OCI-M2 (cell line): ENCODE measurements around the gene SAMD4A.
"Not testable (repeated sequence)": the region's sequence is repeated elsewhere in the genome, so short reads cannot be mapped to it uniquely, and the experiment has no call there.

Experiments
- DNase-seq: peaks from one replicate; lab custom pipeline; 2025; ENCODE audit not compliant: unreplicated experiment; lab: John Stamatoyannopoulos, UW

SAMD4A gene

DNA sequence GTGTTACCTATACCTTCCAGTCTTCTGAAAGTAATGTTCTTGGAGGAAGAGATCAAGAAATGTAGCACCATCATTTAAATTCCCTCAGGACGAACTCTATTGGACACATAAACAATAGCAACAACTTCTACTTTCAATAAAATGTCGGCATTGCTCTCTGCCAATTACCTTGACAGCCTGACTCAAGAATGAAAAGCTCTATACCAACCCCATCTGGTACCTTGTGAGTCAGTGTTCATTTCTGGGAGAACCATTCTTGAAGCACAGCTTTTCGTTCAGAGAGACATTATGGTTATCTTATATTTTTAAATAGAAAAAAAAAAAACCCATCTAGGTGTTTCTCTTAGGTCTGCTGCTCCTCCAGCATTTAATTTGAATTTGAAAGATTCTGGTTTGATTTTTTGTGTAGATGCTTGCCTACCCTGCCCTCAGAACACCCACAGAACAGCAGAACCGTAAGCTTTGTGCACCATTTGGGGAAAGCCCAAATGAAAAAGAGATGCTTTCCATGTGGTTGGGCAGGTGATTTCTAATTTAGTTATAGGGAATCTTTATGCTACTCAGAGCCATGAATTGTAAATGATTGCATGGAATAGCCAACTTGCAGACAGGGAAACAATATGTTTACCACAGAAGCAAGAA is 156.0 kb downstream of the SAMD4A start:
- no peak for DNase-seq

DNA sequence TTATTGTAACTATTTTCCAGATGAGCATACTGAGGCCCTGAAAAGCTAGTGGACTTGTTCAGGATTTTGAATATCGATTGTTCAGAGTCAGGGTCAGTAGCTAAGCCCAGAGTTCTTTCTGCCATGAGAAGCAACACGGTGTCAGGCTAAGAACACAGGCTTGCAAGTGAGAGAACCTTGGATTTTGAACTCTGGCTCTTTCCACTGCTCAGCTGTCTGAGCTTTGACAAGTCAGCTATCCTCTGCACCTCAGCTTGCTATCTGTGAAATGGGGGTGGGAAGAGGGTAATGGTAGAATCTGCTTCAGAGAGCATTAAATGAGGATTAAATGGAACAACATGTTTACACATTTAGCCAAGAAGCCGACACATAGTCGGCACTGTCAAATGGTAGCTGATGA is 157.2 kb downstream of the SAMD4A start:
- no peak for DNase-seq

DNA sequence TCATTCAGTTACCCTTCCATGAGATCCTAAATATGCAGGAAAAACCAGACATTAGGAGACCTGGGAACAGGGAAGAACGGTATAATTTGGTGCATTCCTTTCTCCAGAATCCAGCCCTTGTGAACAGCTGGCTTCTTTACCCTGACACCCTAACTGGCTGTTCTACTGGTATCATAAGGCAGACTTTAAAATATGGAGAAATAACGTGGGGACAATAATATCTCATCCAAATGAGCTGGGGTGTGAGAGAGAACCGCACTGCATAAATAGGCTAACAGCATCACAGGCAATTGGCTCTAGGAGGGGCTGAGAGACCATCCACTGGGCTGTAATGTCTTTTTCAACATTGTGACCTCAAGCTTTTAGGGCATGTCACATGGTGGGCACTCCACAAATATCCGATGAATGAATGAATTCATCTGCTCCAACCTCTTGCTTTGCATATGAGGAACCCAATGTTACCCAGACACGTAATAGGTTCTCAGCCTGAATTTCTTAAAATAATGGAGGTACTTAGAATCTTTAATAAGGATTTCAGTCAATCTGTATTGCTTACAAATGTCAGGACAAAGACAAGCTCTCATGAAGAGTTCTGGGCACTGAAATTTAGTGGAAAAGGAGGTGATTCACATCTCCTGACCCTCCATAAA is 157.9 kb downstream of the SAMD4A start:
- no peak for DNase-seq

DNA sequence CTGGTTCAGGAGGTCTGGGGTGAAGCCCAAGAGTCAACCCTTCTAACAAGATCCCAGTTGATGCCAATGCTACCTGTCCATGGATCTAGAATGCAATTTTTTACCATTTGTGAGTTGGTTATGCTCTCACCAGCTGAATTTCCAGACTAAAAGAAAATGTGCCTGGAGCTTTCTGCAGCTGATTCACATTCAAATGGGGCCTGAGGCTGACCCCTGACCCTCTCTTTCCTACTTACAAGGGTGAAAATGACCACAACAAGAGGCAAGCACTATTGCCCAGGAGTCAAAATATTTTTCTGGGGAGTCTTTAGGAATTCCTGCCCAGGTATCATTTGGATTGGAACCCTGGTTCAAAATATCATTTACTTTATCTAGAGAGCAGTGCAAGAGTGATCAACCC is 159.1 kb downstream of the SAMD4A start:
- DNase-seq: no peak

DNA sequence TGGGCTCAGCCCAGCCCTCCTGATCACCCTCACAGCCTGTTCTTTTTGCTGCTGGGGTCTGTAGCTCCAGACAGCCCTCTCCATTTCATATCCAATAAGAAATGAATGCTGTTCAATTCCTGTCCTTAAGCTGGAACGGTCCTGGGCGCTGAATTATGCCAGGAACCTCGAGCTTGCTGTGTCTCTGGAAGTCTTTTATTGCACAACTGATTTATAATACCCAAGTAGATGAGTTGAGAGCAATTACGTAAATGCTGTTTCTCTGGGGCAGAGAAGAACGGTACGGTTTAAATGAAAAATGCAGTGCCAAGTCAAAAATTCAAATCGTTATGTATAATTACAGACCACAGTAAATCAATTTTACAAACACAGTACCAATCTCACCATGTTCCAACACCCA is 161.0 kb downstream of the SAMD4A start:
- DNase-seq: no peak

DNA sequence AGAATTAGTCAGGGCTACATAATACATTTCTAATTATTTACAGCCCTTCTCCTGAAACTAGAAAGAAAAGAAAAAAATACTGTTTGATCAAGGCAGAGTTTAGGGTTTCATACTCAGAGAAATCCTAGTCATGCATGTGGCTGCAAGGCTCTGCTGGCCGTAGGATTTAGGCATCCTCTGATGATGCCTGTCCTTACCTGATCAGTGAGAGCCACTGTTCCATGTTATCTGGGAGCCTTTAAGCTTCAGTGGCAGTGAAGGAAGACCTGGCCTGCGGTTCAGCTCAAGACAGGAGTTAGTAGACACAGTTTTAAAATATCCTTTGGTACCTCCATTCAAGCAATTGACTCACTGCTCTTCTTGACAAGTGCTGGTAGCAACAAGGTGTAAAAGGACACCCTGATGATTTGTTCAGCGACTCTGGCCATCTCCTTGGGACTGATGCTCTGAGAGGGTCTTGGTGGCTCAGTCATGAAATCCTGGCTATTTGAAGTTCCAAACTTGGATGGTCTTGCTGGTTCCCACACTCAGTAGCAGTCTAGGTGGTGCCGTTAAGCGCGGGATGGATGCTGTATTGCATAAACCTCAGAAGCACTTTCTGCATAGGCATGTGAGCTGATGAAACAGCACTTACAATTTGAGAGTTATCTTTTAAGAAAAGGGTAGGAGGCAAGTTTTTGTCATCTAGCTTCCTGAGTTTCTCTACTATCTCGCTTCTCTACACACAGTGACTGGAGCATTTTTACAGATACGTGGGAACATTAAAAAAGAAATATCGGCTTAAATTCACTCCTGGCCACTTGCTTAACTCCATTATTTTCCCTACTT is 162.0 kb downstream of the SAMD4A start:
- DNase-seq: no peak

DNA sequence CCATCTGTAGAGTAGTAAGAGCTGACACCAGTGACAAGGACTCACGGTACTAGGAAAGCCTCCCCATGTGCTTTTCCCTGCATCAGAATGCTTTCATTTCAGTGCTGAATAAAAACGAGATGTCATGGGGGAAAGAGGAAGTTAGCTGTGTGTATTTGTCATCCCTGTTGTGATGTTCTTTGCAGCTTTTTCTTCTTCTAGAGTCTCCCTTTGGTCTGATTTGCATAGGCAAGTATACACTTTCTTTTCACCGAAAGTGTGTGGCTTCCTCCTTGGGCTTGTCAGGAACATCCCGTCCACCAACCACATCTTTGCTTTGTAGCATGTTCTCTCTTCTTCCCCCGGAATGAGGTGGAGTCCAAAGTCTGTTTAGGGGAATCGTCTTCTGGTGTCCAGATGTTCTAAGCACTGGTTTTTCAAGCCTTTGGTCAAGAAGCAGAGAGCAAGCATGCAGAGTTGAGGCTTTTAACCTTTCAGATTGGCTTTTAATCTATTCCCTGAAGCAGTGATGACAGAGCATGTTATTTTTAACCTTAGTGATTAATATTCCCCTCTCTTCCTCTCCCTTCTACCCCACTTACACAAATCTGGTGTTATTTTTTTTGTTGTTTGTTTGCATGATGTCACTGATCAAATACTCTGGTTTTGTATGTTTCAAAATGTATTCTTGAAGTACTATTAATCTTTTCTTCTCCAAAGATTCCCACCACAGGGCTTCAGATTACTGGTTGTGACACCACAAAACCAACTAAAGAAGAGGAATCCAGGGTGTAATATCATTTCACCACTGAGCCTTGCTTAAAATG is 163.4 kb downstream of the SAMD4A start:
- no peak for DNase-seq

DNA sequence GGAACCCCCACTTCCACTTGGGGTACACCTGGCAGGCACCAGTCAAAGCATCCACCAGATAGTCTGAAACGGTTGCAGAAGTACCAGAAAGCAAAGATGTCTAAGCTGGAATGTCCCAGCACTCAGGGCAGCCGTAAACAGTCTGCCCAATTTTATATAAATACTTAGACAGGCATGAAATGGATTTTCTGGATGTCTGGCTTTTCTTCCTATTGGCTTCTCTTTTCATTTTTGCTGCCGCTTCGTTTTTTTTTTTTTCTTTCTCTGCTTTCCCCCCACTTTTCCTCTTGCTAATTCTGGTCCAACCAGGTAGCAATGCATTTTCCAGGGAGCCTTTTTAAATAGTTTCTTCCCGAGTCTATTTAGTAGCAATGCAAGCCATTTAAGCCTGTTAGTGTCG is 168.0 kb downstream of the SAMD4A start:
- no peak for DNase-seq

DNA sequence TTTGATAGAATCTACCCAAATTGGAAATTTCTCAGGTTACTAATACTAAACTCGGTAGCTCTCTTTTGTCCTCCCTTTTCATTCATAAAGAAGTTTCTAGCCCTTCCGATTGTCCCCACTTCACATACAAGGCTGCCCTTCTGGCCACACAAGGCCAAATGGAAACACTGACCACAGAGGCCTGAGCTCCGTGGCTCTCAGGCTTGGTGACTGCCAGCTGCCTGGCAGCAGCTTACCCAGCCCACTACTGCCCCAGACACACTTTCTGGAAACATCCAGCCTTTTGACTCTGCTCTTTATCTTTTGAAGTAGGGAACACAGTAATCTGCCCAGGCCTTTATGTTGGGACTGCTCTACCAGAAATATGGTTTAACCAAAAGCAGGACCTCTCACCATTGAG is 168.5 kb downstream of the SAMD4A start:
- no peak for DNase-seq

DNA sequence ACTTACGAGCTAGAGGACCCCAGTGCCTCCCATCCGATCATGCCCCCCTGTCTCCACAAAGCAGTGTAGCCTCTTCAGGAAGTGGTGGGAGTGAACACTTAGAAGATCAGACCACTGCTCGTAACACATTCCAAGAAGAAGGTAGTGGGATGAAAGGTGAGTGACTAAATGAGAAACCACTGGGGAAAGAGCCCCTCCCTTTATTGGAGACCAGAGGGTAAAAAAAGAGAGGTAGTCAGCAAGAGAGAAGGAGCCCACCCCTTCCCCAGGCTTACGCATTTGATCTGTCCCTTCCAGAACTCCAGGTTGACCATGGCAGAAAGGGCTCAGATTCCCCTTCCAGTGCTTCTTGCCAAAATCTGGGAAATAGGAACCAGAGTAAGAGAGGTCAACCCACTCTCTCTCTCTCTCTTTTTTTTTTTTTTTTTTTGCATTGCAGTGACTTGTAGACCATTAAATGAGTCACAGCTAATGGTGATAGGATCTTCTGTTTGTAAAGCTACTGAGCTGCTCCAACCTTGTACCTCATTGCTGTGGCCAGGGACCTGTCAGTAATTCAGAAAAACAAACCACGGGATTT is 170.3 kb downstream of the SAMD4A start:
- DNase-seq: no peak

DNA sequence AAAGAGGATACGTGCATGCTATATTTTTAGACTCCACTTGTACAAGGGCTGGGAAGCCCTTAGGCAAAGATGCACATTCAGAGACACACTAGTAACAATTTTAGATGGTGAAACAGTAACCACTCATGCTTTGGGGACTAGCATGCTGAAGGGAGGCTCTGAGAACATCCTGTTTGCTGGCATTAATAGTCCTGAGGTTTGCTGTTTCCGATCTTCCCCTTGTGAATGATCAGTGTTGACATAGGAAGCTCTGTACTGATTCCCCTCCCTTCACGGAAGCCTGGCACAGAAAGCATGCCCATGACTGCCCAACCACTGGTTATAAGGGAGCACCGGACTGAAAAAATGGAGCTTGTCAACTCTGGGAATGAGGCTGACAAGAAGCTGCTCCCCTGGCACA is 171.1 kb downstream of the SAMD4A start:
- DNase-seq: no peak

DNA sequence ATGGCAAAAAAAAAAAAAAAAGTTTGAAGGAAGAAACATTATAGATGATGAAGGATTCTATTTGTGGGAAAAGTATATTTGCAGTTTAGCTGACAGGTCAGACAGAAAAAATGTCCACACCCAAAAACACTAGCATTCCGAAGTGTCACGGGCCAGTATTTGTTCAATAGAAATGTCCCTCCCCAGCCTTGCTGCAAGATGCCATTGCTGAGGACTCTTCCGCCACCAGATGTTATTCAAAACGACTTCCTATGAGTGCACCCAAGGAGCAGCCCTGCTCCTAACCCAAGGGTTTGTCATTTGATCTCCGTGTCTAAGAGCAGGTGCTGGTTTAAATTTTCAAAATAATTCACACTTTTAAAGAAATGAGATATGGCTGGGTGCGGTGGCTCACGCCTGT is 172.6 kb downstream of the SAMD4A start:
- no peak for DNase-seq

DNA sequence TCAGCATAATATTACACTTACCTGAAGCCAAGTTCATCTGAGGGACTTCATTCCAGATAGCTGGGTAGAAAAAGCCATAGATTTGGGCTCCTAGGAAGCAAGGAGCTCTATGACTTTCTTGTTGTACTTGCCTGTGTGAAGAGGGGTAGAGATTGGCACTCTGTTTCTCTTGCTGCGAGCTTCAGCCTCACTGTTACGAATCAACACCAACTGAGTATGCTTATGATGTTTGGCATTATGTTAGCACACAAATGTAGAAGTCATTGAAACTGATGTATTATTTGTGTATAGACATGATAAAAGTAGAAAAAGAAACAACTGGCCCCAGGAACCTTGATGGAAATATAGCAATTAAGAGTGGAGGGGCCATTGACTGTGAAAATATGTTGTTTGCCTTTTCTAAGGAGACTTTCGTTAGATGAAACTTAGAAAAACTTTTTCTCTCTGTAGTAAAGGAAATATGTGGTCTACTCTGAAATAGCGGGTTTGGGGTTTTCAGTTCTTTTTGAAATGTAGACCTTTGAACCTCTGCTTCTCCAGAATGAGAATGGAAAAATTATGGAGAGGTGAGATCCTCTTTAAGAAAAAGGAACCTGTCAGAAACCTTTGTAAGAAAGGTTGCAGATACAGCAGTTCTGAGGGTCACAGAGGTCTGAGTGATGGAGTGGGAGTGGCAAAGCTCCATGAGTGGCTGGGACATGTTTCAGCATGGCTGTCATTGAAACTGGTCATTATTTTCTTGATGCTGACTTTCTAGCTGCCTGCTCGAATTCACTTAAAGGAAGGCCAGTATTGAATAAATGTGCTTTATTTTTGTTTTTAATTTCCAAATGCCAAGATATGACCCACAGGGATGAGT is 175.8 kb downstream of the SAMD4A start:
- DNase-seq: no peak

DNA sequence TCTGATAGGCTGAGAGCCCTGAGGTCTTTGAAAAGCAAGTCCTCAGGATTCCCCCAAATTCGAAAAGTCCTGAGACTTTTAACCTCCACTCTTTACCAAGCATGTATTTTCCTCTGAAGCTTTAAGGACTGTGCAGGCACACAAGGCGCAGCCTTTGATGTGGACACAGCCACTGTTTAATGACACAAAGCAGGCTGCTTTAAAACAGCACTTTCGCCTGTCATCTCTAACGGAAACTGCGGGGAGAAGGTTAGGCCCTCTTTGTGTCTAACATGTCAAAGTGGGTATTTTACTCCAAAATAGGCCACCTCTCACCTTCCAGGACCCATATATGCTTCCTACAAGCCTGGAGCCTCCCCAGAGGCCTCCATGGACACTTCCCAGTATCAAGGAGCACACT is 176.5 kb downstream of the SAMD4A start:
- no peak for DNase-seq

DNA sequence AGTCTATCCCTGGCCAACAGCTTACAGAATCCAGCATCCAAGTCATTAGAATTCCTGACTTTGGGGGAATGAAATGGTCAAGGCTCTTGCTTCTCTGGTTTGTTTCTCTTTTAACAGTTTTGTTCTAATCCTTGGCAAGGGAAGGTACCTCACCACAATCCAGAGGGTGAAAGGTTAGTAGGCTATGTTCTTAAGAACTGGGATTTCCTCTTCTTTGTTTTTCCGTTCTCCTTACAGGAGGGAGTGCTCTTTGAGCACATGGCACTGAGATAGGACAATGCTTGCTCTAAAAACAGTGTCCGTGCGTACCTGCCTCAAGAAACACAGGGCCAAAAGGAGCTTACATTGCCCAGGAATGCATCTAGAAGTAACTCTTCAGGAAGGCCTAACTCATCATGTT is 179.1 kb downstream of the SAMD4A start:
- DNase-seq: no peak

DNA sequence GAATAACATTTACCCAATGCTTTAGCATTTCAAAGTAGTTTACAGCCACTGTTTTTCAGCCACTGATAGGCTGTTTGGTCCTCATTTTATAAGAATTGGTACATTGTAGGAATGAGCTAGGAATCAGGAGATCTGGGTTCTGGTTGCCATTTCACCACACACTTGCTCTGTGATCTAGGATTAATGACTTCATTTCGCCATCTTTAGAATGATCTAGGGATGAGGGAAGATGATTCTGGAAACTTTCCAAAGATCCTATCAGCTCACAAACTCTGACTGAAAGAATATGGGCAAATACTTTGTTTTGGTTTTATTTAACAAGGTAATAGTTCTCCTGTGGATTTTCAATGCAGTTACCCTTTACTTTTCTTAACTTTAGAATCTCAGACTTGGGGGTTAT is 180.7 kb downstream of the SAMD4A start:
- DNase-seq: no peak

DNA sequence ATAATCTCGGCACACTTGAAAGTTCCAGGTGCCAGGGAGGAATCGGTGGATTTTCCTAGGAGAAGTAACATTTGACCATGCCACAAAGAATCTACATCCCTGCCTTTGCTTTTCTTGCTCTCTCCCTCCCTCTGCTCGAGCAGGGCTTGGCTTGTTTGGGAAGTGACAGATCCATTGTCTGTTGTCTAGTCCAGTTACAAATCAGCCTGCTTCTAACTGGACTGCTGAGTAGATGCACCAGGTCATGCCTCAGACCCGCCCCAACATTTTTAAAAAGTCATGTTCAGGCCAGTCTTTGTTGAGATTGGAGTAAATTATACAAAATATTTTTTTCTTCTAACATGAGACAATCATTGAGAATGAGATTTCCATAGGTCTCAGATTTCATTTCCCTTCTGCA is 182.3 kb downstream of the SAMD4A start:
- DNase-seq: no peak

DNA sequence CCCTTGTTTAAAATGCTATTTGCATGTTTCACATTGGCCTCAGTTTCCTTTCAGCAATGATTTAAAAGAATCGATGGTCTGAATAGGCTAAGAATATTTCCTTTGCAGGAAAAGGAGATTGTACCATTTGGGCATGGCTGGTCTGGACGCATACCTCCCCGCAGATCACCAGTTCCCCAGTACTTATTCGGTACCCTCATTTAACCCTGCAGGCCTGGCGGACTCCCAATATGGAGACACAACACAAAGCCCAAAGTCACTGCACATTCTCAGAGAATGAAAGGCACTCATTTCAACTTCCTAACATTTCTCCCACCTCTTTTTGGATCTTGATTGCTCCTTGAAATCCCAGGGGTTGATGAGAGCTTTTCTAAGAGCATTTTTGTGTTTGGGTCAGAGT is 182.8 kb downstream of the SAMD4A start:
- no peak for DNase-seq

DNA sequence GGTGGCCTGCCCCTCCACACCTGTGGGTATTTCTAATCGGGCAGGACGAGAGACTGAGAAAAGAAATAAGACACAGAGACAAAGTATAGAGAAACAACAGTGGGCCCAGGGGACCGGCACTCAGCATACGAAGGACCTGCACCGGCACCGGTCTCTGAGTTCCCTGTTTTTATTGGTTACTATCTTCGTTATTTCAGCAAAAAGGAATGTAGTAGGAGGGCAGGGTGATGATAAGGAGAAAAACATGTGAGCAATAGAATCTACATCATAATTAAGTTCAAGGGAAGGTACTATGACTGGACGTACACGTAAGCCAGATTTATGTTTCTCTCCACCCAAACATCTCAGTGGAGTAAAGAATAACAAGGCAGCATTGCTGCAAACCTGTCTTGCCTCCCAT is 185.7 kb downstream of the SAMD4A start:
- not testable (repeated sequence) for DNase-seq

DNA sequence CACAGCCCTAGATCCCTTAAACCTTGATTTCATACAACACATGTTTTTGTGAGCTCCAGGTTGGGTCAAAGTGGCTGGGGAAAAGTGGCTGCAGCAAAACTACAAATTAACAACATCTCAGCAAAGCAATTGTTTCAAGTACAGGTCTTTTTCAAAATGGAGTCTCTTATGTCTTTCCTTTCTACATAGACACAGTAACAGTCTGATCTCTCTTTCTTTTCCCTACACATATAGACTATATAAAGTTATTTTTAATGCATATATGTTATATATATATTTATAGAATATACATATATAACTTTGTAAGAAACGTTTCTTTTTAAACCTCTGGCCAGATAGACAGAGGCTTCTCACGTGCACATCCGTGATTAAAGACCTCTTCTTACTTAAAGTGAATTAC is 186.5 kb downstream of the SAMD4A start:
- not testable (repeated sequence) for DNase-seq
